ENCODE measurements around the gene B3GNT2. TPM values are rescaled to one million over a fixed set of nuclear protein-coding genes. Genes with fewer than 3 reads are reported as not detected.

B3GNT2 gene
- polyA plus RNA-seq, 1 experiment, result 8.6 TPM

- no peak for DNase-seq (ENCODE audit: low read depth, low spot score)
- CTCF ChIA-PET, result no interaction called here
- no peak for TF ChIP-seq CTCF (IDR thresholded peaks at IDR 0.05; ENCODE audit: low read depth, low read length)
- Histone ChIP-seq H3K9me3 (ENCODE audit: control insufficient read depth, insufficient read depth, low read length) (no peaks in the 10 kb centered on the region; the same call in 1 of the 2 replicates), H3K27ac (ENCODE audit: low read depth, low read length) (no peak overlapping the region), H3K4me3 (ENCODE audit: low read depth, low read length) (no peak overlapping the region), H3K27me3 (ENCODE audit: control insufficient read depth, insufficient read depth, low read length) (no peaks in the 10 kb centered on the region)
- POLR2A ChIA-PET, result no interaction called here
Observed at GRCh38 chr2:62224976-62225375, 29.1 kb downstream of the B3GNT2 start.

- ChIA-PET CTCF (no interaction called here), POLR2A (no interaction called here)
- H3K4me3 ChIP-seq (ENCODE audit: low read depth, low read length), result no peak overlapping the region
- H3K27me3 ChIP-seq (ENCODE audit: control insufficient read depth, insufficient read depth, low read length), result no peaks in the 10 kb centered on the region
- no peaks in the 10 kb centered on the region for H3K9me3 ChIP-seq (ENCODE audit: control insufficient read depth, insufficient read depth, low read length)
- TF ChIP-seq CTCF (IDR thresholded peaks at IDR 0.05; ENCODE audit: low read depth, low read length), result no peak
- DNase-seq (ENCODE audit: low read depth, low spot score), result no peak
- no peak overlapping the region for H3K27ac ChIP-seq (ENCODE audit: low read depth, low read length)
Observed at GRCh38 chr2:62227386-62228075, 31.6 kb downstream of the B3GNT2 start.

GRCh38 chr2:62229082-62229605, 33.2 kb downstream of the B3GNT2 start:
- no peak for DNase-seq (ENCODE audit: low read depth, low spot score)
- Histone ChIP-seq H3K27ac (ENCODE audit: low read depth, low read length) (no peak overlapping the region), H3K4me3 (ENCODE audit: low read depth, low read length) (no peak overlapping the region), H3K27me3 (ENCODE audit: control insufficient read depth, insufficient read depth, low read length) (no peaks in the 10 kb centered on the region), H3K9me3 (ENCODE audit: control insufficient read depth, insufficient read depth, low read length) (no peaks in the 10 kb centered on the region)
- POLR2A ChIA-PET, result no interaction called here
- no peak for TF ChIP-seq CTCF (IDR thresholded peaks at IDR 0.05; ENCODE audit: low read depth, low read length)
- CTCF ChIA-PET, result no interaction called here

GRCh38 chr2:62231541-62231940, 35.6 kb downstream of the B3GNT2 start:
- POLR2A ChIA-PET, result no interaction called here
- TF ChIP-seq CTCF (IDR thresholded peaks at IDR 0.05; ENCODE audit: low read depth, low read length), result no peak

GRCh38 chr2:62234755-62235655, 39.1 kb downstream of the B3GNT2 start:
- TF ChIP-seq CTCF (IDR thresholded peaks at IDR 0.05; ENCODE audit: low read depth, low read length), result no peak
- ChIA-PET POLR2A (no interaction called here), CTCF (no interaction called here)
- H3K27me3 ChIP-seq (ENCODE audit: control insufficient read depth, insufficient read depth, low read length), result no peaks in the 10 kb centered on the region
- no peaks in the 10 kb centered on the region for H3K9me3 ChIP-seq (ENCODE audit: control insufficient read depth, insufficient read depth, low read length)
- no peak overlapping the region for H3K27ac ChIP-seq (ENCODE audit: low read depth, low read length)
- DNase-seq (ENCODE audit: low read depth, low spot score), result no peak
- no peak overlapping the region for H3K4me3 ChIP-seq (ENCODE audit: low read depth, low read length)

More at GRCh38 chr2:62231541-62231940, 35.6 kb downstream of the B3GNT2 start:
- DNase-seq (ENCODE audit: low read depth, low spot score), result no peak
- no peak overlapping the region for H3K27ac ChIP-seq (ENCODE audit: low read depth, low read length)
- H3K4me3 ChIP-seq (ENCODE audit: low read depth, low read length), result no peak overlapping the region
- no peaks in the 10 kb centered on the region for H3K9me3 ChIP-seq (ENCODE audit: control insufficient read depth, insufficient read depth, low read length)
- CTCF ChIA-PET, result interaction anchor here (0.7 kb wide), 1 partner anchor 14 kb away, joined by 3 read pairs; no protein-coding TSS in a partner anchor
- H3K27me3 ChIP-seq (ENCODE audit: control insufficient read depth, insufficient read depth, low read length), result no peaks in the 10 kb centered on the region
